ENCODE measurements around the gene FAM181B.

Gene FAM181B

GRCh38 chr11:82732734-82733443 is 775 bp downstream of the FAM181B start:
- Histone ChIP-seq H3K9ac (ENCODE audit: low read length) (no peak overlapping the region), H2AFZ (ENCODE audit: low read depth, low read length) (peak overlapping the region; percentile 67), H3K9me3 (ENCODE audit: control insufficient read depth, low read length) (no peaks in the 10 kb centered on the region), H3K4ac (ENCODE audit: low read depth in 1 of 2, low read length in 2 of 2) (no peak overlapping the region), H4K91ac (ENCODE audit: low read length) (no peak overlapping the region), H3K79me1 (replicated peaks; ENCODE audit: low read length, poor library complexity, severe bottlenecking) (no peaks in the 10 kb centered on the region), H3K4me2 (ENCODE audit: low read length, poor library complexity, severe bottlenecking) (peak overlapping the region; percentile 63), H2BK15ac (ENCODE audit: low read depth, poor library complexity, severe bottlenecking) (no peak overlapping the region), H3K27ac (ENCODE audit: low read length, poor library complexity, severe bottlenecking) (no peak overlapping the region), H2BK12ac (ENCODE audit: low read length in 2 of 2) (no peak overlapping the region), H2BK5ac (ENCODE audit: low read depth, low read length, poor library complexity, severe bottlenecking) (no peak overlapping the region), H3K36me3 (ENCODE audit: control insufficient read depth in 1 of 2, insufficient read depth in 2 of 2, low read depth in 1 of 2, low read length in 2 of 2) (no peaks in the 10 kb centered on the region), H3K4me1 (ENCODE audit: control insufficient read depth, insufficient read depth, low read depth, low read length) (peaks cover 17% of the 10 kb centered on the region), H3K14ac (ENCODE audit: low read length in 2 of 2) (no peak overlapping the region), H2AK5ac (ENCODE audit: low read length, severe bottlenecking) (no peak overlapping the region), H2BK120ac (ENCODE audit: low read depth, low read length) (no peak overlapping the region), H3K23ac (ENCODE audit: low read length in 2 of 2) (peak overlapping the region in 1 of 2 experiments; percentile 85), H3K18ac (ENCODE audit: low read depth in 1 of 2, low read length in 2 of 2) (no peak overlapping the region), H4K8ac (ENCODE audit: low read length) (no peak overlapping the region), H3K4me3 (ENCODE audit: insufficient read depth in 1 of 2, low read depth in 1 of 2, low read length in 2 of 2) (peak overlapping the region; percentile 64 to 70), H3K27me3 (ENCODE audit: control insufficient read depth in 1 of 2, insufficient read depth in 1 of 2, low read length in 2 of 2) (peaks cover 43 to 82% of the 10 kb centered on the region in 2 experiments)
- no peak for DNase-seq
- 4% methylated on average over 73 of the region's 93 CpGs for WGBS

- Histone ChIP-seq H3K27me3 (ENCODE audit: control insufficient read depth in 1 of 2, insufficient read depth in 1 of 2, low read length in 2 of 2) (peaks cover 43 to 76% of the 10 kb centered on the region in 2 experiments), H3K9ac (ENCODE audit: low read length) (no peak overlapping the region), H4K8ac (ENCODE audit: low read length) (no peak overlapping the region), H3K23ac (ENCODE audit: low read length in 2 of 2) (no peak overlapping the region), H3K79me1 (replicated peaks; ENCODE audit: low read length, poor library complexity, severe bottlenecking) (no peaks in the 10 kb centered on the region), H3K27ac (ENCODE audit: low read length, poor library complexity, severe bottlenecking) (no peak overlapping the region), H2BK15ac (ENCODE audit: low read depth, poor library complexity, severe bottlenecking) (no peak overlapping the region), H3K4me3 (ENCODE audit: insufficient read depth in 1 of 2, low read depth in 1 of 2, low read length in 2 of 2) (no peak overlapping the region), H3K4ac (ENCODE audit: low read depth in 1 of 2, low read length in 2 of 2) (no peak overlapping the region), H2AK5ac (ENCODE audit: low read length, severe bottlenecking) (no peak overlapping the region), H2BK120ac (ENCODE audit: low read depth, low read length) (no peak overlapping the region), H3K14ac (ENCODE audit: low read length in 2 of 2) (no peak overlapping the region), H4K91ac (ENCODE audit: low read length) (no peak overlapping the region), H2AFZ (ENCODE audit: low read depth, low read length) (no peak overlapping the region), H3K4me2 (ENCODE audit: low read length, poor library complexity, severe bottlenecking) (peak overlapping the region; percentile 23), H2BK5ac (ENCODE audit: low read depth, low read length, poor library complexity, severe bottlenecking) (no peak overlapping the region), H3K36me3 (ENCODE audit: control insufficient read depth in 1 of 2, insufficient read depth in 2 of 2, low read depth in 1 of 2, low read length in 2 of 2) (no peaks in the 10 kb centered on the region), H3K18ac (ENCODE audit: low read depth in 1 of 2, low read length in 2 of 2) (no peak overlapping the region), H3K4me1 (ENCODE audit: control insufficient read depth, insufficient read depth, low read depth, low read length) (peaks cover 17% of the 10 kb centered on the region), H3K9me3 (ENCODE audit: control insufficient read depth, low read length) (no peaks in the 10 kb centered on the region), H2BK12ac (ENCODE audit: low read length in 2 of 2) (no peak overlapping the region)
- no peak for DNase-seq
- 4% methylated on average over 37 of the region's 37 CpGs for WGBS
Measured at GRCh38 chr11:82732348-82732733, 1.3 kb downstream of the FAM181B start.

GRCh38 chr11:82731691-82732277 is 1.9 kb downstream of the FAM181B start:
- H2BK15ac ChIP-seq (ENCODE audit: low read depth, poor library complexity, severe bottlenecking), result no peak overlapping the region
- 17% methylated on average over 4 of the region's 11 CpGs for WGBS
- H3K36me3 ChIP-seq (ENCODE audit: control insufficient read depth in 1 of 2, insufficient read depth in 2 of 2, low read depth in 1 of 2, low read length in 2 of 2), result no peaks in the 10 kb centered on the region

GRCh38 chr11:82730754-82731153 is 2.9 kb downstream of the FAM181B start:
- no peak overlapping the region for H4K91ac ChIP-seq (ENCODE audit: low read length)
- H3K27me3 ChIP-seq (ENCODE audit: control insufficient read depth in 1 of 2, insufficient read depth in 1 of 2, low read length in 2 of 2), result peaks cover 43 to 64% of the 10 kb centered on the region in 2 experiments
- no peak overlapping the region for H2AK5ac ChIP-seq (ENCODE audit: low read length, severe bottlenecking)
- H2AFZ ChIP-seq (ENCODE audit: low read depth, low read length), result no peak overlapping the region
- no peak overlapping the region for H3K14ac ChIP-seq (ENCODE audit: low read length in 2 of 2)
- no peak overlapping the region for H3K27ac ChIP-seq (ENCODE audit: low read length, poor library complexity, severe bottlenecking)
- no peak for DNase-seq
- H3K4me1 ChIP-seq (ENCODE audit: control insufficient read depth, insufficient read depth, low read depth, low read length), result peaks cover 17% of the 10 kb centered on the region
- no peak overlapping the region for H4K8ac ChIP-seq (ENCODE audit: low read length)
- no peak overlapping the region for H3K9ac ChIP-seq (ENCODE audit: low read length)
- H2BK15ac ChIP-seq (ENCODE audit: low read depth, poor library complexity, severe bottlenecking), result no peak overlapping the region
- H3K23ac ChIP-seq (ENCODE audit: low read length in 2 of 2), result no peak overlapping the region
- H3K4me3 ChIP-seq (ENCODE audit: insufficient read depth in 1 of 2, low read depth in 1 of 2, low read length in 2 of 2), result no peak overlapping the region
- H3K4me2 ChIP-seq (ENCODE audit: low read length, poor library complexity, severe bottlenecking), result no peak overlapping the region
- no peaks in the 10 kb centered on the region for H3K79me1 ChIP-seq (replicated peaks; ENCODE audit: low read length, poor library complexity, severe bottlenecking)
- H3K36me3 ChIP-seq (ENCODE audit: control insufficient read depth in 1 of 2, insufficient read depth in 2 of 2, low read depth in 1 of 2, low read length in 2 of 2), result no peaks in the 10 kb centered on the region
- WGBS, result 40% methylated on average over 5 of the region's 5 CpGs
- no peaks in the 10 kb centered on the region for H3K9me3 ChIP-seq (ENCODE audit: control insufficient read depth, low read length)
- no peak overlapping the region for H2BK5ac ChIP-seq (ENCODE audit: low read depth, low read length, poor library complexity, severe bottlenecking)
- H2BK120ac ChIP-seq (ENCODE audit: low read depth, low read length), result no peak overlapping the region
- no peak overlapping the region for H2BK12ac ChIP-seq (ENCODE audit: low read length in 2 of 2)
- H3K18ac ChIP-seq (ENCODE audit: low read depth in 1 of 2, low read length in 2 of 2), result no peak overlapping the region
- no peak overlapping the region for H3K4ac ChIP-seq (ENCODE audit: low read depth in 1 of 2, low read length in 2 of 2)

More at GRCh38 chr11:82731691-82732277, 1.9 kb downstream of the FAM181B start:
- Histone ChIP-seq H3K4me3 (ENCODE audit: insufficient read depth in 1 of 2, low read depth in 1 of 2, low read length in 2 of 2) (no peak overlapping the region), H3K27me3 (ENCODE audit: control insufficient read depth in 1 of 2, insufficient read depth in 1 of 2, low read length in 2 of 2) (peaks cover 43 to 71% of the 10 kb centered on the region in 2 experiments), H3K4me2 (ENCODE audit: low read length, poor library complexity, severe bottlenecking) (no peak overlapping the region), H2AK5ac (ENCODE audit: low read length, severe bottlenecking) (no peak overlapping the region), H3K18ac (ENCODE audit: low read depth in 1 of 2, low read length in 2 of 2) (no peak overlapping the region), H2BK12ac (ENCODE audit: low read length in 2 of 2) (no peak overlapping the region), H2BK120ac (ENCODE audit: low read depth, low read length) (no peak overlapping the region), H3K14ac (ENCODE audit: low read length in 2 of 2) (no peak overlapping the region), H2AFZ (ENCODE audit: low read depth, low read length) (no peak overlapping the region), H3K23ac (ENCODE audit: low read length in 2 of 2) (no peak overlapping the region), H4K91ac (ENCODE audit: low read length) (no peak overlapping the region), H2BK5ac (ENCODE audit: low read depth, low read length, poor library complexity, severe bottlenecking) (no peak overlapping the region), H3K9ac (ENCODE audit: low read length) (no peak overlapping the region), H3K79me1 (replicated peaks; ENCODE audit: low read length, poor library complexity, severe bottlenecking) (no peaks in the 10 kb centered on the region), H3K9me3 (ENCODE audit: control insufficient read depth, low read length) (no peaks in the 10 kb centered on the region), H3K27ac (ENCODE audit: low read length, poor library complexity, severe bottlenecking) (no peak overlapping the region), H3K4ac (ENCODE audit: low read depth in 1 of 2, low read length in 2 of 2) (no peak overlapping the region), H3K4me1 (ENCODE audit: control insufficient read depth, insufficient read depth, low read depth, low read length) (peaks cover 17% of the 10 kb centered on the region), H4K8ac (ENCODE audit: low read length) (no peak overlapping the region)
- DNase-seq, result no peak

Data from mesenchymal stem cell (in vitro differentiated cells and primary cell).